ENCODE measurements around the gene PLEKHH1.

GRCh38 chr14:67510836-67511235 lies 22.3 kb upstream of the PLEKHH1 start:
- TF ChIP-seq NR3C1 (CRISPR knock-in tag; IDR thresholded peaks at IDR 0.05) (no peak), TCF7L2 (IDR thresholded peaks at IDR 0.05; ENCODE audit: low read depth, low read length) (no peak), CTCF (IDR thresholded peaks at IDR 0.05 in 2 of 3, conservative IDR thresholded peaks at IDR 0.05 in 1 of 3; ENCODE audit: insufficient read depth in 2 of 3, low read depth in 1 of 3, low read length in 3 of 3) (no peak), MEIS2 (IDR thresholded peaks at IDR 0.05; ENCODE audit: partially characterized antibody) (no peak), FOS (IDR thresholded peaks at IDR 0.05; ENCODE audit: extremely low read depth, insufficient read length) (no peak), YY1 (IDR thresholded peaks at IDR 0.05; ENCODE audit: borderline replicate concordance in 1 of 3, control insufficient read depth in 1 of 3, extremely low read depth in 1 of 3, insufficient read depth in 3 of 3, insufficient read length in 1 of 3, insufficient replicate concordance in 2 of 3, low read depth in 1 of 3, low read length in 2 of 3) (no peak), ZNF12 (CRISPR knock-in tag; IDR thresholded peaks at IDR 0.05) (no peak), NR2C2 (CRISPR knock-in tag; IDR thresholded peaks at IDR 0.05) (no peak), NR2C2 (tag; IDR thresholded peaks at IDR 0.05) (no peak), BRF2 (IDR thresholded peaks at IDR 0.05; ENCODE audit: borderline replicate concordance, insufficient read depth, insufficient read length) (no peak), TRIM24 (IDR thresholded peaks at IDR 0.05) (no peak)

All from K562 (cell line).